B cell (primary cell): ENCODE data around the gene NTMT1. TPM values are rescaled to one million over a fixed set of nuclear protein-coding genes. Genes with fewer than 3 reads are reported as not detected.

Source experiments
- ATAC-seq: fragments of 200-7000 bp; cut with Tn5 transposase; one replicate; pipeline ENCODE4 v1.10.0; 2021; ENCODE audit warnings: low read depth, mild to moderate bottlenecking, moderate number of reproducible peaks, moderate library complexity
- CTCF ChIA-PET: fragments of 350-600 bp; sonication (Branson Sonifier 250); formaldehyde crosslinking; loops from one replicate; lab custom pipeline; 2021; ENCODE audit warnings: antibody characterized with exemption, inconsistent platforms; lab: Charles Lee
- POLR2A ChIA-PET: fragments of 350-600 bp; sonication (Branson Sonifier 250); formaldehyde crosslinking; loops from one replicate; lab custom pipeline; 2021; ENCODE audit warnings: antibody characterized with exemption; lab: Charles Lee
- DNase-seq: peaks from one replicate; pipeline ENCODE4 v3.0.0; 2013
- H2AFZ ChIP-seq: 2 replicates; pipeline ENCODE4 v1.6.1; 2012; ENCODE audit warnings: mild to moderate bottlenecking, low read depth, low read length; ENCODE audit not compliant: insufficient read depth, poor library complexity, severe bottlenecking
- H3K27ac ChIP-seq, 2 donors: 1 replicate in 1 of 2; 2 replicates in 1 of 2; pipeline ENCODE4 v1.5.1; 2012 to 2013; ENCODE audit warnings: low read length in 2 of 2, mild to moderate bottlenecking in 2 of 2, moderate library complexity in 1 of 2
- H3K27me3 ChIP-seq, 4 experiments: fragments of 200-600 bp in 1 of 4; sonication (generic) in 1 of 4; replicated peaks in 1 of 4; 1 replicate in 2 of 4; 2 replicates in 2 of 4; pipeline versions ENCODE4 v1.6.1 to v1.7.0; 2013 to 2016; ENCODE audit warnings: low read length in 3 of 4, mild to moderate bottlenecking in 2 of 4, mixed read lengths in 1 of 4, moderate library complexity in 1 of 4; ENCODE audit not compliant: insufficient read depth in 4 of 4, control insufficient read depth in 3 of 4; ENCODE audit errors: control extremely low read depth in 1 of 4
- H3K36me3 ChIP-seq, 2 experiments: replicated peaks in 1 of 2; 1 replicate in 1 of 2; 2 replicates in 1 of 2; pipeline versions ENCODE4 v1.6.1 to v1.7.1; 2013; ENCODE audit warnings: low read length in 1 of 2; ENCODE audit not compliant: insufficient read depth in 2 of 2, control insufficient read depth in 1 of 2; ENCODE audit errors: control extremely low read depth in 1 of 2, extremely low read depth in 1 of 2
- H3K4me1 ChIP-seq, 2 donors: fragments of 200-600 bp in 1 of 2; sonication (generic) in 1 of 2; 1 replicate in 1 of 2; 2 replicates in 1 of 2; pipeline versions ENCODE4 v1.5.1 to v1.6.1; 2013 to 2017; ENCODE audit warnings: low read length in 2 of 2; ENCODE audit not compliant: control insufficient read depth in 2 of 2, insufficient read depth in 2 of 2
- H3K4me2 ChIP-seq: replicated peaks from 2 replicates; pipeline ENCODE3; 2012; ENCODE audit warnings: mild to moderate bottlenecking, low read depth, low read length; ENCODE audit not compliant: poor library complexity, severe bottlenecking
- H3K4me3 ChIP-seq, 5 experiments: fragments of 200-600 bp in 1 of 5; sonication (generic) in 1 of 5; 1 replicate in 3 of 5; 2 replicates in 2 of 5; pipeline versions ENCODE4 v1.5.1 to v1.7.0; 2011 to 2016; ENCODE audit warnings: low read length in 4 of 5, mild to moderate bottlenecking in 4 of 5, low read depth in 2 of 5, control low read depth in 1 of 5, moderate library complexity in 1 of 5; ENCODE audit not compliant: insufficient read depth in 1 of 5; ENCODE audit errors: control extremely low read depth in 1 of 5, extremely low read depth in 1 of 5
- H3K79me2 ChIP-seq: fragments of 200-600 bp; sonication (generic); one replicate; pipeline ENCODE4 v1.6.0; 2016; ENCODE audit warnings: low read length; ENCODE audit not compliant: control insufficient read depth, insufficient read depth
- H3K9ac ChIP-seq: fragments of 200-600 bp; sonication (generic); 2 replicates; pipeline ENCODE4 v1.6.1; 2017; ENCODE audit warnings: mild to moderate bottlenecking, low read length, moderate library complexity
- H3K9me3 ChIP-seq, 3 donors: one replicate each; pipeline versions ENCODE4 v1.6.1 to v1.7.1; 2013; ENCODE audit warnings: low read length in 2 of 3; ENCODE audit not compliant: control insufficient read depth in 2 of 3, insufficient read depth in 1 of 3; ENCODE audit errors: control extremely low read depth in 1 of 3
- H4K20me1 ChIP-seq: 2 replicates; pipeline ENCODE4 v1.6.0; 2012; ENCODE audit warnings: mild to moderate bottlenecking, low read length; ENCODE audit not compliant: insufficient read depth, control insufficient read depth, poor library complexity, severe bottlenecking
- H3K27ac Mint-ChIP-seq: one replicate; pipeline ENCODE4 v1.8.0; 2021; ENCODE audit warnings: mixed read lengths
- H3K27me3 Mint-ChIP-seq: one replicate; pipeline ENCODE4 v1.8.0; 2021; ENCODE audit warnings: mixed read lengths
- H3K4me1 Mint-ChIP-seq: one replicate; pipeline ENCODE4 v1.8.0; 2021; ENCODE audit warnings: mixed read lengths
- H3K4me3 Mint-ChIP-seq: one replicate; pipeline ENCODE4 v1.8.0; 2021; ENCODE audit warnings: mixed read lengths
- H3K9me3 Mint-ChIP-seq: one replicate; pipeline ENCODE4 v1.8.0; 2022; ENCODE audit warnings: mixed read lengths; ENCODE audit not compliant: insufficient read depth
- CTCF ChIP-seq: fragments of 200-600 bp; IDR thresholded peaks from one replicate; pipeline ENCODE4 v1.8.0; 2022; ENCODE audit warnings: antibody characterized with exemption, mild to moderate bottlenecking
- EZH2 ChIP-seq: IDR thresholded peaks from 2 replicates; pipeline ENCODE4 v1.6.1; 2012; ENCODE audit warnings: borderline replicate concordance, low read depth, mild to moderate bottlenecking, moderate library complexity, low read length; ENCODE audit not compliant: insufficient read depth, poor library complexity, severe bottlenecking
- WGBS: methylation state at CpG from one replicate; pipeline ENCODE4 v1.1.5; 2013; ENCODE audit warnings: missing lambda C conversion rate; ENCODE audit not compliant: insufficient coverage; 5-methylcytosine and 5-hydroxymethylcytosine counted together
- intact Hi-C: fragments of 100-400 bp; cut with micrococcal nuclease; formaldehyde crosslinking; loops from one replicate; pipeline ENCODE4 v1.10.0; 2022
- polyA plus RNA-seq: library from polyadenylated mRNA; depleted of rRNA; stranded (reverse); fragments of >200 nt; gene quantifications from 2 replicates; pipeline ENCODE4 v1.2.3, GENCODE V29; 2012
- total RNA-seq, 2 donors: library from RNA; stranded (reverse); fragments of 120-200 nt in 1 of 2; gene quantifications; 1 replicate in 1 of 2; 2 replicates in 1 of 2; pipeline versions ENCODE4 v1.2.3 to v1.2.4, GENCODE V29; 2013 to 2022

The NTMT1 gene
- total and polyA plus RNA-seq, 2 donors (not counting 1 experiment from before 2014, with no cell fraction given): 21.8 to 35.3 TPM

GRCh38 chr9:129628709-129629108 is 2.7 kb downstream of the NTMT1 start:
- POLR2A ChIA-PET: interaction anchor here (0.6 kb wide), 2 partner anchors 328 to 807 kb away, joined by 6 to 9 read pairs; no protein-coding TSS in a partner anchor

More at GRCh38 chr9:129628709-129629108, 2.7 kb downstream of the NTMT1 start:
- Mint-ChIP-seq H3K4me3 (no peak overlapping the region), H3K9me3 (no peaks in the 10 kb centered on the region), H3K27me3 (no peaks in the 10 kb centered on the region), H3K27ac (no peak overlapping the region), H3K4me1 (peaks cover 56% of the 10 kb centered on the region)
- Histone ChIP-seq H3K4me3 (no peak overlapping the region), H3K36me3 (peaks cover 0 to 25% of the 10 kb centered on the region in 2 experiments), H4K20me1 (peaks cover 70% of the 10 kb centered on the region), H3K79me2 (peaks cover 79% of the 10 kb centered on the region), H3K27me3 (no peaks in the 10 kb centered on the region), H3K9ac (no peak overlapping the region), H2AFZ (no peak overlapping the region), H3K9me3 (no peaks in the 10 kb centered on the region), H3K4me1 (peaks cover 29 to 34% of the 10 kb centered on the region in 2 donors), H3K4me2 (no peak overlapping the region), H3K27ac (peak overlapping the region in 1 of 2 donors; percentile 5)
- DNase-seq: no peak
- ATAC-seq: no peak
- CTCF ChIA-PET: interaction anchor here (2.2 to 12.5 kb wide), 3 partner anchors 13 to 494 kb away, joined by 5 to 269 read pairs (median 66); partner anchors contain the start of gene ASB6
- intact Hi-C loops: loop anchor here (5.0 to 10.0 kb wide), 3 partner anchors 154 to 684 kb away; partner anchors contain the start of genes DOLK, NUP188 and TOR1B
- 100% methylated on average over 4 of the region's 6 CpGs for WGBS
- TF ChIP-seq EZH2: no peak
- no peak for TF ChIP-seq CTCF
